Adipocyte (in vitro differentiated cells): ENCODE results near the gene ZBTB9.
A peak's percentile ranks its signal among the peaks of the same experiment; 100 is the strongest.

Experiments used
- DNase-seq: peaks from one replicate; pipeline ENCODE4 v3.0.0-alpha.2; 2015; ENCODE audit warnings: low read depth
- H3K27me3 ChIP-seq: replicated peaks from 2 replicates; pipeline ENCODE4 v1.7.0; 2013; ENCODE audit warnings: mild to moderate bottlenecking, low read length, moderate library complexity; ENCODE audit not compliant: control insufficient read depth, insufficient read depth
- H3K36me3 ChIP-seq: 2 replicates; pipeline ENCODE4 v1.7.0; 2013; ENCODE audit warnings: low read length, mild to moderate bottlenecking, moderate library complexity; ENCODE audit not compliant: control insufficient read depth, insufficient read depth, severe bottlenecking
- H3K4me1 ChIP-seq: 2 replicates; pipeline ENCODE4 v1.7.0; 2013; ENCODE audit warnings: mild to moderate bottlenecking, low read length, moderate library complexity; ENCODE audit not compliant: control insufficient read depth, insufficient read depth
- H3K4me3 ChIP-seq: 2 replicates; pipeline ENCODE4 v1.7.0; 2013; ENCODE audit warnings: mild to moderate bottlenecking, low read length, moderate library complexity
- H3K9ac ChIP-seq: 2 replicates; pipeline ENCODE4 v1.7.0; 2013; ENCODE audit warnings: mild to moderate bottlenecking, low read length, moderate library complexity
- H3K9me3 ChIP-seq: 2 replicates; pipeline ENCODE4 v1.7.0; 2013; ENCODE audit warnings: mild to moderate bottlenecking, low read length, moderate library complexity; ENCODE audit not compliant: control insufficient read depth

ZBTB9 gene

GRCh38 chr6:33413241-33414120 is 40.9 kb upstream of the ZBTB9 start:
- H3K4me3 ChIP-seq, result no peak overlapping the region
- DNase-seq, result no peak

GRCh38 chr6:33414592-33415271 is 39.6 kb upstream of the ZBTB9 start:
- Histone ChIP-seq H3K27me3 (no peaks in the 10 kb centered on the region), H3K4me3 (no peak overlapping the region), H3K9me3 (no peaks in the 10 kb centered on the region), H3K36me3 (peaks cover 38% of the 10 kb centered on the region), H3K9ac (no peak overlapping the region), H3K4me1 (peaks cover 46% of the 10 kb centered on the region)
- peak; percentile 42 for DNase-seq

More at GRCh38 chr6:33413241-33414120, 40.9 kb upstream of the ZBTB9 start:
- Histone ChIP-seq H3K9ac (no peak overlapping the region), H3K27me3 (no peaks in the 10 kb centered on the region), H3K9me3 (no peaks in the 10 kb centered on the region), H3K4me1 (peaks cover 34% of the 10 kb centered on the region), H3K36me3 (peaks cover 38% of the 10 kb centered on the region)

- no peak for DNase-seq
- Histone ChIP-seq H3K9me3 (no peaks in the 10 kb centered on the region), H3K27me3 (no peaks in the 10 kb centered on the region), H3K9ac (peak overlapping the region; percentile 90), H3K36me3 (peaks cover 38% of the 10 kb centered on the region), H3K4me3 (peak overlapping the region; percentile 92), H3K4me1 (peaks cover 47% of the 10 kb centered on the region)
Observed at GRCh38 chr6:33415831-33416230, 38.5 kb upstream of the ZBTB9 start.

GRCh38 chr6:33416386-33417127 is 37.8 kb upstream of the ZBTB9 start:
- H3K36me3 ChIP-seq, result peaks cover 38% of the 10 kb centered on the region
- H3K9ac ChIP-seq, result peak overlapping the region; percentile 90
- peak; percentile 34 for DNase-seq
- H3K4me1 ChIP-seq, result peaks cover 47% of the 10 kb centered on the region
- no peaks in the 10 kb centered on the region for H3K27me3 ChIP-seq
- peak overlapping the region; percentile 92 for H3K4me3 ChIP-seq
- H3K9me3 ChIP-seq, result no peaks in the 10 kb centered on the region

- peak; percentile 83 for DNase-seq
- Histone ChIP-seq H3K4me1 (peaks cover 39% of the 10 kb centered on the region), H3K36me3 (peaks cover 37% of the 10 kb centered on the region), H3K27me3 (no peaks in the 10 kb centered on the region), H3K9me3 (no peaks in the 10 kb centered on the region), H3K4me3 (peak overlapping the region; percentile 92), H3K9ac (peak overlapping the region; percentile 90)
Observed at GRCh38 chr6:33417128-33417902, 37.1 kb upstream of the ZBTB9 start.

GRCh38 chr6:33417903-33418689 is 36.3 kb upstream of the ZBTB9 start, which contains the start of gene CUTA:
Gene CUTA, minus strand, starts transcription at chr6:33418107. Its CDS starts 107 bp downstream, at chr6:33418000.
- peak within 1 kb of the TSS; percentile 92 for H3K4me3 ChIP-seq
- peak within 1 kb of the TSS; percentile 90 for H3K9ac ChIP-seq
- H3K9me3 ChIP-seq, result no peaks in the 10 kb centered on the region
- no peaks in the 10 kb centered on the region for H3K27me3 ChIP-seq
- peak; percentile 100 for DNase-seq
- H3K4me1 ChIP-seq, result peaks cover 37% of the 10 kb centered on the region
- H3K36me3 ChIP-seq, result peaks cover 29% of the 10 kb centered on the region

- peak overlapping the region; percentile 92 for H3K4me3 ChIP-seq
- DNase-seq, result no peak
- no peaks in the 10 kb centered on the region for H3K9me3 ChIP-seq
- H3K27me3 ChIP-seq, result no peaks in the 10 kb centered on the region
- H3K36me3 ChIP-seq, result peaks cover 22% of the 10 kb centered on the region
- H3K9ac ChIP-seq, result peak overlapping the region; percentile 84
- peaks cover 37% of the 10 kb centered on the region for H3K4me1 ChIP-seq
Observed at GRCh38 chr6:33418690-33419291, 35.6 kb upstream of the ZBTB9 start.

- Histone ChIP-seq H3K27me3 (no peaks in the 10 kb centered on the region), H3K4me3 (peak within 1 kb of the TSS; percentile 78), H3K9ac (peak within 1 kb of the TSS; percentile 85), H3K4me1 (peaks cover 41% of the 10 kb centered on the region), H3K36me3 (peaks cover 13% of the 10 kb centered on the region), H3K9me3 (no peaks in the 10 kb centered on the region)
- peak; percentile 82 for DNase-seq
Observed at GRCh38 chr6:33419580-33420490, 34.5 kb upstream of the ZBTB9 start, which contains the start of gene SYNGAP1. Gene SYNGAP1, plus strand, starts transcription at chr6:33420065. Its CDS starts 200 bp downstream, at chr6:33420265.
